HPDE6-E6E7 (cell line): ENCODE results near the gene VRTN.

Experiments used
- DNase-seq: peaks from one replicate; pipeline ENCODE4 v3.0.0; 2011; ENCODE audit warnings: missing footprints; ENCODE audit errors: extremely low spot score

The VRTN gene

DNA sequence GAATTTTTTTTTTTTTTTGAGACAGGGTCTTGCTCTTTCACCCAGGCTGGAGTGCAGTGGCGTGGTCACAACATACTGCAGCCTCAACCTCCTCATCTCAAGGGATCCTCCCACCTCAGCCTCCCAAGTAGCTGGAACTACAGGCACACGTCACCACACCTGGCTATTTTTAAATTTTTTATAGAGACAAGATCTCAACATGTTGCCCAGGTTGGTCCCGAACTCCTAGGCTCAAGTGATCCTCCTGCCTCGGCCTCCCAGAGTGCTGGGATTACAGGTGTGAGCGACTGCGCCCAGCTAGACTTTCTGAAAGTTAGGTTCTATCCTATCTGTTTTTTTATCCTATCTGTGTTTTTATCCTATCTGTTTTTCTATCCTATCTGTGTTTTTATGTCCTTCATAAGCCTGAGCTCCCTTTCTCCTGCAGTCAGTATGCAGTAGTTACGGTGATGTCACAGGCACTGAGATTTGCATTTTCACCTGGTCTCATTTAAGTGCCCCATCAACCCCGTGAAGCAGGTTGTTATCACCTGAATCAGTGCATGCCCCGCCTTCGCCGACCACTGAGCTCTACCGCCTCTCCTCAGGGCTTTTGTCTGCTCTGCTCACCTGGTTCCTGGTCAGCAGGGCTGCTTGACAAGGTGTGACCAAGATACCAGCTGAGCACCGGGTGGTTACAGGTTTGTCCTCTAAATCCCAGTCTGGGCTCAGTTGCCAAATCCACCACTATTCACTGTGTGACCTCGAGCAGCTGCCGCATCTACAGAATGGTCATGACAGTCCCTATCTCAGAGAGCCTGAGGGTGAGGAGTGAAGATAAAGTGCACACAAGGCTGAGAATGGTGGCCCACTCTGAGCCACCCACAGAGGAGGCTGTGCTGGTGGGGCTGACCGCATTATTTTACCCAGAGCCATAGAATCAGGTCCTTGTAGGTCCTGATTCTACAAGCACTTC lies 44.6 kb downstream of the VRTN start:
- no peak for DNase-seq

DNA sequence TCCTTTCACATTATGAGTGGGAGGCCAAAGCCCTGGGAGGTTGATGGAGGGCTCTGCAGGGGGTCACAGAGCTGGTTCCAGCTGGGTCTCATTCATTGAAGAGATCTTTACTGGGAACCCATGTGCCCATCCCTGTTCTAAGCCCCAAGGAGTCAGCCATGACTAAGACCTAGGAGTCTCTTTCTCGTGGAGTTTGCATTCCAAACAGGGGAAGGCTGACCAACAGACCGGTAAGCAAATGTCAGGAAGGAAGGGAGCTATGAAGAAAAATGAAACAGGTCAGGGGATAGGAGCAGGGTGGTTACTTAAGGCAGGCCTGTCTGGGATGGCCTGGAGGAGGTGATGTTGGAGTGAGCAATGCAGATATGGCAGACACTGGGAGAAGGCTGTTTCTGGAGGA lies 46.3 kb downstream of the VRTN start:
- DNase-seq = no peak

DNA sequence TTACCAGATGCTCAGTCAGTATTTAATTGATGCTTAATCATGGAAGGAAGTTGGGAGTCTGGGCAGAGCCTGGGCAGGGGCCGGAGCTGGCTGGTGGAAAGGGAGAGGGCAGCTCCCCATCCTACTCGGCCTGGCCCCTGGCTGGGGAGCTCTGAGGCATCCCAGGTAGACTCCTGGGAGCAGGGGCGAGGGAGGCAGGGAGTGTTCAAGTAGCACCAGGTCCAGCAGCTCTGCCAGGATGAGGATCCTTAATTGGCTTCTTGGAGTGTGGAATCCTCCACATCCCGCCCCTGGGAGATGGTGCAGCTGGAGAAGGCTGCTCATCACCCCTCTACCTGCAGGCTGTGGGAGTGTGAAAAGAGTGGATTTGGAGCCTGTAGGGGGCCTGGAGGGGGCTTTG lies 46.8 kb downstream of the VRTN start:
- no peak for DNase-seq

DNA sequence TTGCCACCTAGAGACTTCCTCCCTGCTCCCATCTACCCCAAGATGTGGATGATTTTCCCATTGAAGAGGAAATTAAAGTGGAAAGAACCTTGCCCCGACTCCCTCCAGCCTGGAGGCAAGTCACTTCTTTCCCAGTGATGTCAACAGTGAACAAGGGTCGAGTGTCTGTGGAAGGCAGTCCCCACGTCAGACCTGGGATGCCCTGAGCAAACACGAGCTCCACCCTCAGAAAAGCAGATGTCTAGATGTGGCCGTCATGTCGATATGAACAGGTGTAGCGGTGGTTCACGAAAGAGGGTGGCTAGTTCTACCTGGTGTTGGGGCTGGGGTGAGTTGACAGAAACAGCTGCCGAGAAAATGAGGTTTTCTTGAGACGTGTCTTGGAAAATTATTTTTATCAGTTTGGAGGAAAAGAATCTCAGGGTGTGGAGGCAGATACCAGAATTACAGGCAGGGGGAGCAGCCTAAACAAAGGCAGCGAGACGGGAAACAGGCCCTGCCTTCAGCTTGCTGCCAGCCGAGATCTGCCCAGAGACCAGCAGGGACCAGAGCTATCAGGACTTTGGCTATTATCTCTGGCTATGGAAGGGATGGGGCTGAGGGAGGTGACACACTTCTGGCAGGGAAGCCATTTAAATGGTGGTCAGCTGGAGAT lies 51.9 kb downstream of the VRTN start:
- DNase-seq = peak; percentile 26

DNA sequence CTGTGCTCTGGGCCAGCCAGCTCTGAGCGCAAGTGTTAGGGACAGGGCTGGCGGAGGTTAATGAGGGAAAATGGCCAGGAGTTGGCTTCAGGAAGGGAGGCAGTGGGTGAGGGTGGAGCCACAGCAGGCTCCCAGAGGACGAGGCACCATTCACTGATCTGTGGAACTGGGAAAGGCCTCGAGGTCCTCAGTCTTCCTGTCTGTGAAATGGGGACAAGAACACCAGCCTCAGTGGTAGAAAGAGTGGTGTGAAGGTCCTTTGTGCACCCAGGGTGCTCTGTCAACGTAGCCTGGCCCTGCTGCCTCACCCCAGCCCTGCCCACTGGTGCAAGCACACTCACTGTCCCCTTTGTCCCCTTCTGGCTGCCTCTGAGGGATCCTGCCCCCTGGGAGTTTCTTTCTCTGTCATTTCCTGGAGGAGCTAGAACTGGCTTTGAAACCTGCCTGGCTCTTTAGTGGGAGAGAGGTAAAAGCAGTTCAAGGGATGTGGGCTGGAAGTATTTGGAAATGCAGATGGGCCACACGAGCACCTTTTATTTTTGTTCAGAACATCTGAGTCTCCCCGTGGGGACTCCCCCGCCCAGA lies 52.7 kb downstream of the VRTN start:
- DNase-seq = no peak

DNA sequence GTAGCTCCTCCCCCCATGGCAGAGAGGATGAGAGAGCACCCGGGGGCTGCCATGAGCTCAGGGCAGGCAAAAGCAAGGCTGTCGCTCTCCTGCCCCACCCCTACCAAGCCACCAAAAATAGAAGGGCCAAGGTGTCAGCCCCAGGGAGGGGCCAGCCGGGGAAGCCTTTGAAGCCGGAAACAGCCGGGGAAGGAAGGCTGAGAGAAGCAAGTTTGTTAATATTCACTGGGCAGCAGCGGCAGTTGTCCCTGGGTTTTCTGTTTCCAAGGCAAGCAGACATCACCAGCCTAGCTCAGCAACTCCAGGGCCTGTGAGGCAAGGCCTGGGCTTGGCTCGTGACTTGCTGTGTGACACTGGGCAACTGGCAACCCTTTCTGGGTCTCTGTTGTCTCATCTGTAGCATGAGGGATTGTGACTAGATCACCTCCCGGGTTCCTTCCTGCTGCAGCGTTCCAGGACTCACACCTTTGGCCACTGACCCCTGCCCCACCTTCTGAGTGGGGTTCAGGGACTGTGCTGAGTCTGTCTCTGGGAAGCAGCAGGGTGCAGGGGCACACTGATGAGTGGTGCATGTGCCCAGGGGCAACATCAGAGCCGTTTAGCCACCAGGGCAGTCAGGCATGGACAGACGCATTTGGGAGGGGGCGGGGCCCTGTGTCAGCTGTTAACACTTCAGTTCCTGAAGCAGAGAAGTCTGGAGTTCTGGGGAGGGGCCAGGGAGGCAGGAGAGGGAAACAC lies 53.4 kb downstream of the VRTN start:
- no peak for DNase-seq

DNA sequence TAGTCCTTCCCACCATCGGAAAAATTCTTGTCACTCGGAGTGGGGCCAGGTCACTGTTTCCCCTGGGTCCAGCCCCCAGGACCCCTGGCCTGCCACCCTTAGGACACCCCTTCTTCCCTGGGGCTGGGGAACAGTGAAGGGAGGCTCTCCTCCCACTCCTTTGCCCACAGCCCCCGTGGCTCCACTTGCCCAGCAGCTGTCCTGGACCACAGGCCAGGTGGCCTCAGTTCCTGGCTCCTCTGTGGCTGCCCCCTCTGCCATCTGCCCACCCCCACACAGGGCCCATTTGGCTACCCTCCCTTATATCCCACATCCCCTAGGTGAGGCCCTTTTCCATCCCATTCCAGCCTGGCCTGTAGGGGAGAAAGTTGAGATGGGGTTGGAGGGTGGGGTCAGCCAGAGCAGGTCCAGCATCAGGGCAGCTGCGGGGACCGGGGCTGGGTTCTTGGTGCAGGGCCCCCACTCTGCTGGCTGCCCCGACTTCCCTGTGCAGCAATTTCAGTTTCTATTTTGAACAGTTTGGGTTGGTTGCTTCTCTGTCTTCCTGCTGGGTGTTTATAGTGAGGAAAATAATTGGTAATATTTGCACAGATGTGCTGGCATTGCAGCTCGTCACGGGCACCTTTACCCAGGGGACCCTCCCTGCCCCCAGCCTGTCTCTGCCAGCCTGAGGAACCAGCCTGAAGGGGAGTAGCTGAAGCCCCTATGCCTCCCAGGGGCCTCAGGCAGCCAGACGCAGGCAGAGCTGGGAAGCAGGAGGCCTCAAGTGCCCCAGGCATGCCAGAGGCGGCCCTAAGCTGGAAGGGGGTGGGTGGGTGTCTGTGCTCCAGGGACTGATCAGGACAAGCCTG lies 54.4 kb downstream of the VRTN start:
- DNase-seq = no peak

DNA sequence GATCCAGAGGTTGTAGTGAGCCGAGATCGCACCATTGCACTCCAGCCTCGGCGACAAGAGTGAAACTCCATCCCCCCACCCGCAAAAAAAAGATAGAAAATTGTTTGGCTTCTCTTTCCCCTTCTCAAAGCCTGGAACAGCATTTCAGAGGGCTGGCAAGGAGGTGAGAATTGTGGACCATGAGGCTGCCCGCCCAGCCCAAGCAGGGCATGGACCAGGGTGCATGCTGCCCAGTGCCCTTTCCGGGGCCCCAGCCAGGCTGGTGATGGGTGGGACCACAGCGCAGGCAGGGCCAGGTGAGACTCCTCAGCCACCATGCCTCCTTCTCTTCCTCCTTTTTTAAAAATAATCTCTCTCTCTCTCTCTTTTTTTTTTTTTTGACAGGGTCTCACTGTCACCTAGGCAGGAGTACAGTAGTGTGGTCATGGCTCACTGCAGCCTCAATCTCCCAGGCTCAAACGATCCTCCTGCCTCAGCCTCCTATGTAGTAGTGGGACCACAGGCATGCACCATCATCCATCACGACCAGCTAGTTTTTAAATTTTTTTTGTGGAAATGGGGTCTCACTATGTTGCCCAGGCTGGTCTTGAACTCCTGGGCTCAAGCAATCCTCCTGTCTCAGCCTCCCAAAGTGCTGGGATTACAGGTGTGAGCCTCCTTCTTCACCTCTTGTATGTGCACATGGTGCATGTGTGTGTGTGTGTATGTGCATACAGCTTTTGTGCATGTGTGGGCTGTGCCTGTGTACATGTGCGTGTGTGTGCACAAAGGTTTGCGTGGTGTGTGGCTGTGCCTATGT lies 55.5 kb downstream of the VRTN start:
- no peak for DNase-seq

DNA sequence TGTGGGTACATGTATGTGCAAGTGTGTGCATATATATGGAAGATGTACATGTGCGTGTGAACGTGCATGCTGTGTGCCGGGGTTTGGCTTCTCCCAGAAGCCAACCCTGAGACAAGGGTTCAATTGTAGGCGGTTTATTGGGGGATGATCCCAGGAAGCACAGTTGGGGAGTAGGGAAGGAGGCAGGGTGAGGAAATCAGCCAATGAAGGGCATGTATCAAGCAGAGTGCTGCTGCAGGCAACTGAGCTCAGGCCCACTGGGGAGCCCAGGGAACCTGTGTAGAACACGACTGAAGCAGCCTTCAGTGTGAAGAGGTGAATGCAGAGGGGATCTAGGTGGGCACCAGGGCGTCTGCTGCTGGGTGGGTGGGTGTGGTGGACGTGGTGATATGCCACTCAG lies 56.2 kb downstream of the VRTN start:
- no peak for DNase-seq

DNA sequence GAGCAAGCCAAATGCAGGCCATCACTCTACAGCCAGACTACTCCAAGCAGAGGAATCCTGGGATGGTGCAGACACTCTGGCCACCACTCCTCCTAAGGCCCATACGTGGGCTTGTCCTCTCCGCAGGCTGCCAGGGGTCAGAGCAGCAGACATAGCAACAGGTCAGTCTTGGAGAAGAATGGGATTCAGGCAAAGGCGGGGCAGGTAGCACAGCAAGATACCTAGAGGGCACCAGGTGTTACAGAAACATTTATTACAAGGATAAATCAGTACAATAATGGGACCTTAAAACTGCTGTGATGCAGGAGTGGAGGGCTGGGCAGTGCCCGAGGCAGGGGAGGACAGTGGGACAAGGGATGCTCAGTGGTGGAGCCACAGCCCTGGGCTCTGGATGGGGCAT lies 57.4 kb downstream of the VRTN start:
- DNase-seq = no peak

DNA sequence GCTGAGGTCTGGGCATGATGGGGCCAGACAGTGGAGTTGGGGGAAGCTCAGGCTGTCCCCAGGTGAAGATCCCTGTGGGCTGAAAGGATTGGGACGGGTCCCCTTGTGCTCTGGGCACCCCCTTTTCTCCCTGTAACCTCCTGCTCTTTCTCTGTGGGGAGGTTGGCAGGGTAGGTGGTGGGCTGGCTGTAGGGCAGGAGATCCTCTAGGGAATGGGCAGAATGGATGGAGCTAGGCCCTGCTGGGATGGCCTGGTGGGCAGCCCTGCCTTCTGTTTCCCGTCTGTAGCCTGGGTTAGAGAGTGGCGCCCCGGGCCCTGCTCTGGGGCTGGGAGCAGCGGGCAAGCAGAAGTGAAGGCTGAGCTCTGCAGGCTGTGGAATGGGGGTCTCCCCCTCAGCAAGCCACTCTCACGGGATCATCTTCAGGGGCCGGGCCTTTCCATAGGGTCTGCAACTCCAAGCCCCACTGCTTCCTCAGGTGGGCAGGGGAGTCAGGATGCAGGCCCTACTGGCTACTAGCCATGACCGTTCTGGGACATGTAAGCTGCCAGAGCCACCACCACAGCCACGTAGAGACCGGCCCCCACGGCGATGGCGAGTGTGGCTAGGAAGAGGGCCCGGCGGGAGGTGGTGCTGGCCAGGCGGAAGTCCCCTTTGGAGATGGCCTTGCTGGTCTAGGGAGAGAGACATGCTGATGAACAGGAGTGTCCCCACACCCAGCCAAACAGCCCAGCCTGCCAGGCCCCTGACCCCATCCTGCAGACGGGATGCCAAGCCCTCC lies 58.9 kb downstream of the VRTN start:
- no peak for DNase-seq

DNA sequence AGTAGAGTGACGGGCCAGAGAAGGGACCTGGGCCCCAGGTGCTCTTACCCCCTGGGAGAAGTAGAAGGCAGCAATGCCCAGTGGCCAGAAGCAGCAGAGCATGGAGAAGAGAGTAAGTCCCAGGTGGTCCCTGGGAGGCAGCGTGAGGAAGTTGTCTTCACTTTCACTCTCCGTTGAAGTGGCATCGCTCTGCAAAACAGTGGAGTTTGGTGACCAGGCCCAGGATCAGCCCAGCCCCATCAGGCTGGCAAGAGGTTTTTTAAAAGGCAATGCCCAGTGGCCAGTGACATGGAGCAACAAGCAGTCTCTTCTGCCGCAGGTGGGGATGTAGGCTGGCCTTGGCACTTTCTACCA lies 59.5 kb downstream of the VRTN start:
- no peak for DNase-seq

DNA sequence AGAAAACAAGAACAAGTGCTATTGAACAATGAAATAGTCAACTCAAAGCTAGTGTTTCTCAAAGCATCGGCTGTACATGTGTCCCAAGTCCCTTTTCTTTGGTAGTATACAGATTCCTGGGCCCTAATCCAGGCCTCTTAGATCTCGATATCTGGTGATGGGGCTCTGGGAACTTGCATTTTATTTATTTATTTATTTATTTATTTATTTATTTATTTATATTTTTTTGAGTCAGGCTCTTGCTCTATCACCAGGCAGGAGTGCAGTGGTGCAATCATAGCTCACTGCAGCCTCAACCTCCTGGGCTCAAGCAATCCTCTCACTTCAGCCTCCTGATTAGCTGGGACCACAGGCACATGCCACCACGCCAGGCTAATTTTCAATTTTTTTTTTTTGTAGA lies 60.6 kb downstream of the VRTN start:
- DNase-seq = no peak

DNA sequence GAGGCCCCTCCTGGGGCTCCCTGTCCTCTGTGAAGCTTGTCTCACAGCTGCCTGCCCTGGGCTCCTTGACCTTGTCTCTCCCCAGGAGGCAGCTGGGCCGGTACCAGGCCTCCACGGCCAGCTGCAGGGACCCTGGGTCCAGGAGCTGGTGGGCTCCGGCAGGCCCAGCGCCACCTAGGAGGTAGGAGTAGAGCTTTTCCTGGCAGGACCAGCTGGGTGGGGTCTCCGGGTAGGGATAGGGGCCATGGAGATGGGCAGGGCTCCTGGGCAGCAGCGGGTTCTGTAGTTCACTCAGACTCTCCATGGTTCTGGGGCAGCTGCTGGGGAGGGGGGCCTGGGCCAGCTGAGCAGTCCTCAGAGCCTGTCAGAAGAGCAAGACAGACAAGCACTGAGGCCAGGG lies 61.2 kb downstream of the VRTN start:
- no peak for DNase-seq
